Fibroblast of villous mesenchyme (primary cell): ENCODE results near the gene HMCN2. TPM values are rescaled to one million over a fixed set of nuclear protein-coding genes. Genes with fewer than 3 reads are reported as not detected.
A peak's percentile ranks its signal among the peaks of the same experiment; 100 is the strongest.

Source experiments
- DNase-seq: peaks from one replicate; pipeline ENCODE4 v3.0.0-alpha.2; 2010; ENCODE audit warnings: low read depth
- H3K4me3 ChIP-seq: 2 replicates; pipeline ENCODE4 v1.5.1; 2011; ENCODE audit warnings: low read depth, mild to moderate bottlenecking, low read length
- CTCF ChIP-seq: IDR thresholded peaks from 2 replicates; pipeline ENCODE4 v1.5.1; 2012; ENCODE audit warnings: low read depth, mild to moderate bottlenecking, low read length; ENCODE audit not compliant: insufficient read depth
- total RNA-seq: library from RNA; depleted of rRNA; stranded (reverse); fragments of >200 nt; gene quantifications from 2 replicates; pipeline ENCODE4 v1.2.3, GENCODE V29; 2012

HMCN2 gene
- total RNA-seq, 1 donor = not detected

- TF ChIP-seq CTCF = no peak
- H3K4me3 ChIP-seq = peak within 1 kb of the TSS; percentile 70
- DNase-seq = no peak
Measured at GRCh38 chr9:130444565-130445221, 179.1 kb downstream of the HMCN2 start, which contains the start of gene ASS1. Gene ASS1, plus strand, starts transcription at chr9:130444961. Its CDS starts 7,268 bp downstream, at chr9:130452229.

- TF ChIP-seq CTCF = no peak
- H3K4me3 ChIP-seq = peak overlapping the region; percentile 70
- peak; percentile 59 for DNase-seq
Measured at GRCh38 chr9:130445268-130445983, 179.9 kb downstream of the HMCN2 start.

- peak overlapping the region; percentile 70 for H3K4me3 ChIP-seq
- TF ChIP-seq CTCF = no peak
- peak; percentile 91 for DNase-seq
Measured at GRCh38 chr9:130446101-130446861, 180.7 kb downstream of the HMCN2 start.

GRCh38 chr9:130447193-130447816 is 181.7 kb downstream of the HMCN2 start:
- H3K4me3 ChIP-seq = no peak overlapping the region
- DNase-seq = peak; percentile 8
- no peak for TF ChIP-seq CTCF

GRCh38 chr9:130448035-130448624 is 182.6 kb downstream of the HMCN2 start:
- TF ChIP-seq CTCF = no peak
- H3K4me3 ChIP-seq = no peak overlapping the region
- peak; percentile 62 for DNase-seq
